Measurements from ENCODE around the gene PADI6.

The PADI6 gene

GRCh38 chr1:17347769-17348592 is 24.0 kb upstream of the PADI6 start:
- peaks cover 0 to 14% (median 0%) of the 10 kb centered on the region in 4 experiments for H3K36me3 ChIP-seq (ENCODE audit: control insufficient read depth in 4 of 4, insufficient read depth in 4 of 4, low read length in 3 of 4)
- peaks cover 0 to 6% (median 0%) of the 10 kb centered on the region in 5 experiments for H3K9me3 ChIP-seq (ENCODE audit: control extremely low read depth in 1 of 5, control insufficient read depth in 4 of 5, insufficient read depth in 2 of 5, low read depth in 1 of 5, low read length in 4 of 5)
- peaks cover 0 to 25% (median 12%) of the 10 kb centered on the region in 4 experiments for H3K4me1 ChIP-seq (ENCODE audit: control extremely low read depth in 1 of 4, control insufficient read depth in 4 of 4, insufficient read depth in 4 of 4, low read length in 3 of 4)
- H3K27me3 ChIP-seq (replicated peaks in 2 of 5; ENCODE audit: control insufficient read depth in 4 of 5, insufficient read depth in 5 of 5, low read length in 4 of 5), result no peaks in the 10 kb centered on the region
- H3K4me3 ChIP-seq (ENCODE audit: control insufficient read depth in 1 of 7, extremely low read depth in 1 of 7, insufficient read depth in 4 of 7, low read depth in 2 of 7, low read length in 6 of 7), result no peak overlapping the region
- WGBS (ENCODE audit: insufficient coverage), result 75% methylated on average over 4 of the region's 19 CpGs
- H3K27ac ChIP-seq (ENCODE audit: insufficient read depth in 1 of 2, low read depth in 1 of 2, low read length in 2 of 2, poor library complexity in 1 of 2, severe bottlenecking in 2 of 2), result no peak overlapping the region
- ChIA-PET CTCF (interaction anchor here (1.1 kb wide), 1 partner anchor 12 kb away, joined by 5 read pairs; no protein-coding TSS in a partner anchor), POLR2A (no interaction called here)
- peak in 1 of 3 donors; percentile 39 for DNase-seq

- Histone ChIP-seq H3K4me1 (ENCODE audit: control extremely low read depth in 1 of 4, control insufficient read depth in 4 of 4, insufficient read depth in 4 of 4, low read length in 3 of 4) (peaks cover 0 to 25% (median 12%) of the 10 kb centered on the region in 4 experiments), H3K9me3 (ENCODE audit: control extremely low read depth in 1 of 5, control insufficient read depth in 4 of 5, insufficient read depth in 2 of 5, low read depth in 1 of 5, low read length in 4 of 5) (peaks cover 0 to 6% (median 0%) of the 10 kb centered on the region in 5 experiments), H3K4me3 (ENCODE audit: control insufficient read depth in 1 of 7, extremely low read depth in 1 of 7, insufficient read depth in 4 of 7, low read depth in 2 of 7, low read length in 6 of 7) (no peak overlapping the region), H3K27ac (ENCODE audit: insufficient read depth in 1 of 2, low read depth in 1 of 2, low read length in 2 of 2, poor library complexity in 1 of 2, severe bottlenecking in 2 of 2) (no peak overlapping the region), H3K36me3 (ENCODE audit: control insufficient read depth in 4 of 4, insufficient read depth in 4 of 4, low read length in 3 of 4) (peaks cover 0 to 14% (median 0%) of the 10 kb centered on the region in 4 experiments), H3K27me3 (replicated peaks in 2 of 5; ENCODE audit: control insufficient read depth in 4 of 5, insufficient read depth in 5 of 5, low read length in 4 of 5) (no peaks in the 10 kb centered on the region)
- ChIA-PET POLR2A (no interaction called here), CTCF (interaction anchor here (1.1 kb wide), 1 partner anchor 13 kb away, joined by 5 read pairs; no protein-coding TSS in a partner anchor)
- 82% methylated on average over 7 of the region's 14 CpGs for WGBS (ENCODE audit: insufficient coverage)
- DNase-seq, result no peak
These were observed 23.3 kb upstream of the PADI6 start for GRCh38 chr1:17348593-17349234.

- 16% methylated on average over 7 of the region's 8 CpGs for WGBS (ENCODE audit: insufficient coverage)
- CTCF ChIA-PET, result no interaction called here
- H3K4me1 ChIP-seq (ENCODE audit: control extremely low read depth in 1 of 4, control insufficient read depth in 4 of 4, insufficient read depth in 4 of 4, low read length in 3 of 4), result peaks cover 0 to 29% (median 12%) of the 10 kb centered on the region in 4 experiments
These were observed 21.9 kb upstream of the PADI6 start for GRCh38 chr1:17350083-17350482.

GRCh38 chr1:17350928-17351446 is 21.0 kb upstream of the PADI6 start:
- ChIA-PET POLR2A (no interaction called here), CTCF (no interaction called here)
- peaks cover 0 to 10% (median 0%) of the 10 kb centered on the region in 4 experiments for H3K36me3 ChIP-seq (ENCODE audit: control insufficient read depth in 4 of 4, insufficient read depth in 4 of 4, low read length in 3 of 4)
- H3K27ac ChIP-seq (ENCODE audit: insufficient read depth in 1 of 2, low read depth in 1 of 2, low read length in 2 of 2, poor library complexity in 1 of 2, severe bottlenecking in 2 of 2), result no peak overlapping the region
- H3K9me3 ChIP-seq (ENCODE audit: control extremely low read depth in 1 of 5, control insufficient read depth in 4 of 5, insufficient read depth in 2 of 5, low read depth in 1 of 5, low read length in 4 of 5), result no peaks in the 10 kb centered on the region
- H3K4me1 ChIP-seq (ENCODE audit: control extremely low read depth in 1 of 4, control insufficient read depth in 4 of 4, insufficient read depth in 4 of 4, low read length in 3 of 4), result peaks cover 4 to 37% (median 19%) of the 10 kb centered on the region in 4 experiments
- H3K4me3 ChIP-seq (ENCODE audit: control insufficient read depth in 1 of 7, extremely low read depth in 1 of 7, insufficient read depth in 4 of 7, low read depth in 2 of 7, low read length in 6 of 7), result no peak overlapping the region
- WGBS (ENCODE audit: insufficient coverage), result 100% methylated on average over 1 of the region's 7 CpGs
- H3K27me3 ChIP-seq (replicated peaks in 2 of 5; ENCODE audit: control insufficient read depth in 4 of 5, insufficient read depth in 5 of 5, low read length in 4 of 5), result no peaks in the 10 kb centered on the region
- no peak for DNase-seq

More at GRCh38 chr1:17350083-17350482, 21.9 kb upstream of the PADI6 start:
- no peak overlapping the region for H3K27ac ChIP-seq (ENCODE audit: insufficient read depth in 1 of 2, low read depth in 1 of 2, low read length in 2 of 2, poor library complexity in 1 of 2, severe bottlenecking in 2 of 2)
- POLR2A ChIA-PET, result no interaction called here
- H3K27me3 ChIP-seq (replicated peaks in 2 of 5; ENCODE audit: control insufficient read depth in 4 of 5, insufficient read depth in 5 of 5, low read length in 4 of 5), result no peaks in the 10 kb centered on the region
- peaks cover 0 to 3% (median 0%) of the 10 kb centered on the region in 5 experiments for H3K9me3 ChIP-seq (ENCODE audit: control extremely low read depth in 1 of 5, control insufficient read depth in 4 of 5, insufficient read depth in 2 of 5, low read depth in 1 of 5, low read length in 4 of 5)
- peak; percentile 19 to 54 (median 48) for DNase-seq
- peak overlapping the region in 1 of 7 experiments; percentile 35 for H3K4me3 ChIP-seq (ENCODE audit: control insufficient read depth in 1 of 7, extremely low read depth in 1 of 7, insufficient read depth in 4 of 7, low read depth in 2 of 7, low read length in 6 of 7)
- peaks cover 0 to 14% (median 0%) of the 10 kb centered on the region in 4 experiments for H3K36me3 ChIP-seq (ENCODE audit: control insufficient read depth in 4 of 4, insufficient read depth in 4 of 4, low read length in 3 of 4)

DNA sequence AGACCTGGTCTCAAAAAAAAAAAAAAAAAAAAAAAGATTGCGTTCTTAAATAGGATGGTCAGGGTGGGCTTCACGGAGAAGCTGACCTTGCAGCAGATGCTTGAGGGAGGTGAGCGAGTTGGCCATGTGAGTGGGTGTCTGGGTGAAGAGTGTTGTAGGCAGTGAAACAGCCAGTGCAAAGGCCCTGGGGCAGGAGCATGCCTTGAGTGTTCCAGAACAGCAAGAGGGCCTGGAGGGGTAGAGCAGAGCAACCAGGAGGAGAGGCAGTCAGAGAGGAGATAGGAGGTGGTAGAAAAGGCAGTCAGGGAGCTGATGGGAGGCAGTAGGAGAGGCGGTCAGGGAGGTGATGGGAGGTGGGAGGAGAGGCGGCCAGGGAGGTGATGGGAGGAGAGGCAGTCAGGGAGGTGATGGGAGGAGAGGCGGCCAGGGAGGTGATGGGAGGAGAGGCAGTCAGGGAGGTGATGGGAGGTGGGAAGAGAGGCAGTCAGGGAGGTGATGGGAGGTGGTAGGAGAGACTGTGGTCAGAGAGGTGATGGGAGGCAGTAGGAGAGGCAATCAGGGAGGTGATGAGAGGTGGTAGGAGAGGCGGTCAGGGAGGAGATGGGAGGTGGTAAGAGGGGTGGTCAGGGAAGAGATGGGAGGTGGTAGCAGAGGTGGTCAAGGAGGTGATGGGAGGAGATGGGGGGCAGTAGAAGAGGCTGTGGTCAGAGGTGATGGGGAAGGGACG is 20.2 kb upstream of the PADI6 start:
- H3K27me3 ChIP-seq (replicated peaks in 2 of 5; ENCODE audit: control insufficient read depth in 4 of 5, insufficient read depth in 5 of 5, low read length in 4 of 5), result no peaks in the 10 kb centered on the region
- H3K27ac ChIP-seq (ENCODE audit: insufficient read depth in 1 of 2, low read depth in 1 of 2, low read length in 2 of 2, poor library complexity in 1 of 2, severe bottlenecking in 2 of 2), result no peak overlapping the region
- 91% methylated on average over 5 of the region's 8 CpGs for WGBS (ENCODE audit: insufficient coverage)
- ChIA-PET POLR2A (no interaction called here), CTCF (no interaction called here)
- H3K4me3 ChIP-seq (ENCODE audit: control insufficient read depth in 1 of 7, extremely low read depth in 1 of 7, insufficient read depth in 4 of 7, low read depth in 2 of 7, low read length in 6 of 7), result no peak overlapping the region
- H3K36me3 ChIP-seq (ENCODE audit: control insufficient read depth in 4 of 4, insufficient read depth in 4 of 4, low read length in 3 of 4), result peaks cover 0 to 5% (median 0%) of the 10 kb centered on the region in 4 experiments
- H3K4me1 ChIP-seq (ENCODE audit: control extremely low read depth in 1 of 4, control insufficient read depth in 4 of 4, insufficient read depth in 4 of 4, low read length in 3 of 4), result peaks cover 4 to 45% (median 27%) of the 10 kb centered on the region in 4 experiments
- H3K9me3 ChIP-seq (ENCODE audit: control extremely low read depth in 1 of 5, control insufficient read depth in 4 of 5, insufficient read depth in 2 of 5, low read depth in 1 of 5, low read length in 4 of 5), result no peaks in the 10 kb centered on the region
- DNase-seq, result no peak

- Histone ChIP-seq H3K27ac (ENCODE audit: insufficient read depth in 1 of 2, low read depth in 1 of 2, low read length in 2 of 2, poor library complexity in 1 of 2, severe bottlenecking in 2 of 2) (no peak overlapping the region), H3K4me1 (ENCODE audit: control extremely low read depth in 1 of 4, control insufficient read depth in 4 of 4, insufficient read depth in 4 of 4, low read length in 3 of 4) (peaks cover 4 to 48% (median 29%) of the 10 kb centered on the region in 4 experiments), H3K27me3 (replicated peaks in 2 of 5; ENCODE audit: control insufficient read depth in 4 of 5, insufficient read depth in 5 of 5, low read length in 4 of 5) (no peaks in the 10 kb centered on the region), H3K4me3 (ENCODE audit: control insufficient read depth in 1 of 7, extremely low read depth in 1 of 7, insufficient read depth in 4 of 7, low read depth in 2 of 7, low read length in 6 of 7) (no peak overlapping the region), H3K9me3 (ENCODE audit: control extremely low read depth in 1 of 5, control insufficient read depth in 4 of 5, insufficient read depth in 2 of 5, low read depth in 1 of 5, low read length in 4 of 5) (no peaks in the 10 kb centered on the region), H3K36me3 (ENCODE audit: control insufficient read depth in 4 of 4, insufficient read depth in 4 of 4, low read length in 3 of 4) (peaks cover 0 to 5% (median 0%) of the 10 kb centered on the region in 4 experiments)
- ChIA-PET POLR2A (no interaction called here), CTCF (no interaction called here)
- no peak for DNase-seq
- WGBS (ENCODE audit: insufficient coverage), result 98% methylated on average over 8 of the region's 8 CpGs
These were observed 19.5 kb upstream of the PADI6 start for GRCh38 chr1:17352419-17352909.

All from common myeloid progenitor, CD34-positive (primary cell).